HG03095 (cell line): ENCODE measurements around the gene FNBP1L.

Experiments used
- ATAC-seq: cut with Tn5 transposase; IDR thresholded peaks from one replicate; pipeline ENCODE4 v1.9.1; 2021; ENCODE audit warnings: moderate library complexity; ENCODE audit not compliant: unreplicated experiment

Gene FNBP1L

GRCh38 chr1:93588206-93588605, 140.3 kb downstream of the FNBP1L start:
- no peak for ATAC-seq

- ATAC-seq, result no peak
Measured at GRCh38 chr1:93588955-93589354, 141.0 kb downstream of the FNBP1L start.

- ATAC-seq, result peak; percentile 21
Measured at GRCh38 chr1:93591291-93591675, 143.4 kb downstream of the FNBP1L start.

- peak; percentile 72 for ATAC-seq
Measured at GRCh38 chr1:93591676-93592550, 144.0 kb downstream of the FNBP1L start.

- ATAC-seq, result no peak
Measured at GRCh38 chr1:93592551-93592949, 144.6 kb downstream of the FNBP1L start.

- ATAC-seq, result no peak
Measured at GRCh38 chr1:93593854-93594602, 146.1 kb downstream of the FNBP1L start.

- ATAC-seq, result no peak
Measured at GRCh38 chr1:93594603-93594880, 146.6 kb downstream of the FNBP1L start.

GRCh38 chr1:93595266-93595665, 147.3 kb downstream of the FNBP1L start:
- no peak for ATAC-seq

- no peak for ATAC-seq
Measured at GRCh38 chr1:93595743-93596142, 147.8 kb downstream of the FNBP1L start.

GRCh38 chr1:93596329-93597089, 148.6 kb downstream of the FNBP1L start:
- no peak for ATAC-seq

GRCh38 chr1:93597709-93598108, 149.8 kb downstream of the FNBP1L start:
- ATAC-seq, result no peak

GRCh38 chr1:93598396-93598795, 150.5 kb downstream of the FNBP1L start:
- no peak for ATAC-seq

- ATAC-seq, result no peak
Measured at GRCh38 chr1:93598861-93599439, 151.0 kb downstream of the FNBP1L start.

- ATAC-seq, result no peak
Measured at GRCh38 chr1:93599479-93599878, 151.6 kb downstream of the FNBP1L start.

GRCh38 chr1:93600663-93601062, 152.7 kb downstream of the FNBP1L start:
- no peak for ATAC-seq

GRCh38 chr1:93601686-93602085, 153.8 kb downstream of the FNBP1L start:
- ATAC-seq, result no peak

GRCh38 chr1:93602101-93602500, 154.2 kb downstream of the FNBP1L start:
- ATAC-seq, result no peak

- ATAC-seq, result no peak
Measured at GRCh38 chr1:93603106-93603505, 155.2 kb downstream of the FNBP1L start.

- no peak for ATAC-seq
Measured at GRCh38 chr1:93603601-93604000, 155.7 kb downstream of the FNBP1L start.
